PC-9 (cell line): Measurements from ENCODE around the gene SBF2. TPM values are rescaled to one million over a fixed set of nuclear protein-coding genes. Genes with fewer than 3 reads are reported as not detected.

Experiments used
- BruUV-seq: library from RNA; stranded (reverse); fragments of 400-500 nt; replicated peaks from 2 replicates; lab custom pipeline; 2021; lab: Mats Ljungman, UMichigan
- CTCF ChIA-PET: fragments of 300-600 bp; sonication (Branson Sonifier 250); formaldehyde crosslinking; loops from one replicate; lab custom pipeline; 2022; ENCODE audit warnings: antibody characterized with exemption; lab: Charles Lee
- POLR2A ChIA-PET: fragments of 300-600 bp; sonication (Branson Sonifier 250); formaldehyde crosslinking; loops from one replicate; lab custom pipeline; 2022; ENCODE audit warnings: antibody characterized with exemption; ENCODE audit not compliant: unreplicated experiment; lab: Charles Lee
- DNase-seq, 2 experiments: peaks; one replicate each; pipeline versions ENCODE4 v3.0.0 to v3.0.0-alpha.2; 2015 to 2022; ENCODE audit warnings: mixed read lengths in 1 of 2
- H2AFZ ChIP-seq: fragments of 200-600 bp; sonication (generic); 2 replicates; pipeline ENCODE4 v1.8.1; 2017; ENCODE audit warnings: antibody characterized with exemption
- H3F3A ChIP-seq: fragments of 200-600 bp; sonication (generic); 2 replicates; pipeline ENCODE4 v1.8.1; 2017; ENCODE audit warnings: antibody characterized with exemption, mild to moderate bottlenecking, low read depth; ENCODE audit not compliant: insufficient read depth
- H3K27ac ChIP-seq: fragments of 200-600 bp; sonication (generic); 2 replicates; pipeline ENCODE4 v1.6.1; 2016; ENCODE audit warnings: mixed run types
- H3K27me3 ChIP-seq: fragments of 200-600 bp; sonication (generic); 2 replicates; pipeline ENCODE4 v1.6.1; 2016; ENCODE audit warnings: low read depth, mixed run types; ENCODE audit not compliant: insufficient read depth
- H3K36me3 ChIP-seq: fragments of 200-600 bp; sonication (generic); 2 replicates; pipeline ENCODE4 v1.6.1; 2016; ENCODE audit warnings: low read depth, mixed run types
- H3K4me1 ChIP-seq: fragments of 200-600 bp; sonication (generic); replicated peaks from 2 replicates; pipeline ENCODE4 v1.6.1; 2016; ENCODE audit warnings: mixed run types; ENCODE audit not compliant: insufficient read depth
- H3K4me2 ChIP-seq: fragments of 200-600 bp; sonication (generic); 2 replicates; pipeline ENCODE4 v1.6.1; 2017; ENCODE audit warnings: mixed run types
- H3K4me3 ChIP-seq: fragments of 200-600 bp; sonication (generic); 2 replicates; pipeline ENCODE4 v1.6.1; 2016; ENCODE audit warnings: mixed run types
- H3K79me2 ChIP-seq: fragments of 200-600 bp; sonication (generic); 2 replicates; pipeline ENCODE4 v1.6.1; 2017; ENCODE audit warnings: low read depth, mixed run types
- H3K9me2 ChIP-seq: fragments of 200-600 bp; sonication (generic); 2 replicates; pipeline ENCODE4 v1.8.1; 2017; ENCODE audit warnings: mild to moderate bottlenecking; ENCODE audit not compliant: insufficient read depth
- H3K9me3 ChIP-seq: fragments of 200-600 bp; sonication (generic); 2 replicates; pipeline ENCODE4 v1.8.1; 2016; ENCODE audit warnings: low read depth; ENCODE audit not compliant: insufficient read depth
- H4K20me1 ChIP-seq: fragments of 200-600 bp; sonication (generic); 2 replicates; pipeline ENCODE4 v1.8.1; 2017; ENCODE audit not compliant: insufficient read depth
- CTCF ChIP-seq: fragments of 200-600 bp; sonication (generic); conservative IDR thresholded peaks from 2 replicates; pipeline ENCODE4 v1.6.1; 2017; ENCODE audit warnings: mixed run types, antibody characterized with exemption, mild to moderate bottlenecking, moderate library complexity
- EZH2 ChIP-seq: fragments of 200-600 bp; sonication (generic); IDR thresholded peaks from 2 replicates; pipeline ENCODE4 v1.8.0; 2017; ENCODE audit warnings: antibody characterized with exemption, low read depth
- intact Hi-C: fragments of 100-400 bp; cut with micrococcal nuclease; formaldehyde crosslinking; loops from one replicate; pipeline ENCODE4 v1.10.0; 2022; ENCODE audit not compliant: unreplicated experiment
- total RNA-seq: library from RNA; stranded (reverse); gene quantifications from 2 replicates; pipeline ENCODE4 v1.2.3, GENCODE V29; 2021

SBF2 gene
- total RNA-seq, 1 experiment from 2014 or later, result 18.6 TPM

GRCh38 chr11:9732453-9732852, 561.6 kb downstream of the SBF2 start:
- H3K27me3 ChIP-seq, result no peaks in the 10 kb centered on the region
- H3K9me2 ChIP-seq, result no peaks in the 10 kb centered on the region
- no peaks in the 10 kb centered on the region for H3F3A ChIP-seq
- CTCF ChIA-PET, result no interaction called here
- H3K9me3 ChIP-seq, result no peaks in the 10 kb centered on the region
- no peaks in the 10 kb centered on the region for H3K36me3 ChIP-seq
- no peak overlapping the region for H3K4me3 ChIP-seq
- intact Hi-C loops, result no loop called here
- BruUV-seq, result no TSS peak
- no peaks in the 10 kb centered on the region for H3K79me2 ChIP-seq
- TF ChIP-seq CTCF, result no peak
- TF ChIP-seq EZH2, result no peak
- no peak for DNase-seq
- H2AFZ ChIP-seq, result no peak overlapping the region
- POLR2A ChIA-PET, result no interaction called here
- no peaks in the 10 kb centered on the region for H3K4me1 ChIP-seq
- H3K4me2 ChIP-seq, result no peak overlapping the region
- H3K27ac ChIP-seq, result no peak overlapping the region
- H4K20me1 ChIP-seq, result no peaks in the 10 kb centered on the region

- Histone ChIP-seq H3K4me3 (no peak overlapping the region), H3K9me3 (no peaks in the 10 kb centered on the region), H3F3A (0 out of 2 replicates have a peak, but pooled peaks cover 1% of the 10 kb centered on the region), H3K9me2 (no peaks in the 10 kb centered on the region), H3K79me2 (no peaks in the 10 kb centered on the region), H3K36me3 (no peaks in the 10 kb centered on the region), H4K20me1 (no peaks in the 10 kb centered on the region), H3K27ac (no peak overlapping the region), H2AFZ (no peak overlapping the region), H3K4me2 (no peak overlapping the region), H3K4me1 (peaks cover 12% of the 10 kb centered on the region; the same call in 1 of the 2 replicates), H3K27me3 (no peaks in the 10 kb centered on the region)
- CTCF ChIA-PET, result no interaction called here
- intact Hi-C loops, result no loop called here
- DNase-seq, result no peak
- TF ChIP-seq CTCF, result no peak
- TF ChIP-seq EZH2, result no peak
- POLR2A ChIA-PET, result interaction anchor here (0.7 kb wide), 1 partner anchor 107 kb away, joined by 4 read pairs; no protein-coding TSS in a partner anchor
- BruUV-seq, result no TSS peak
Measured at GRCh38 chr11:9731256-9731655, 562.8 kb downstream of the SBF2 start.

Other genes with a start within 250 kb of the SBF2 start
- gene ADM, start 10.9 kb upstream of the SBF2 start, total RNA-seq, result 21.9 and 22.5 TPM in 2 replicates
- 16.5 and 17.4 TPM in 2 replicates for gene AMPD3, start 161.0 kb upstream of the SBF2 start, total RNA-seq
- 33.7 and 36.8 TPM in 2 replicates for gene RNF141, start 247.0 kb upstream of the SBF2 start, total RNA-seq